Measurements from ENCODE around the gene EAF1. TPM values are rescaled to one million over a fixed set of nuclear protein-coding genes. Genes with fewer than 3 reads are reported as not detected.

The EAF1 gene
- total RNA-seq, 1 donor from 2014 or later: 5.2 TPM

GRCh38 chr3:15470849-15471248 is 43.5 kb downstream of the EAF1 start:
- Histone ChIP-seq H3K36me3 (peaks cover 0 to 4% of the 10 kb centered on the region in 2 donors), H3K27me3 (no peaks in the 10 kb centered on the region), H3K27ac (no peak overlapping the region), H3K4me1 (peaks cover 0 to 3% of the 10 kb centered on the region in 2 donors), H3K4me3 (no peak overlapping the region), H3K9me3 (no peaks in the 10 kb centered on the region)
- intact Hi-C loops (cut with DNase I): no loop called here
- DNase-seq (ENCODE audit: low spot score in 2 of 2): no peak
- TF ChIP-seq CTCF (IDR thresholded peaks at IDR 0.05): no peak

GRCh38 chr3:15471861-15472260 is 44.5 kb downstream of the EAF1 start:
- Histone ChIP-seq H3K9me3 (no peaks in the 10 kb centered on the region), H3K4me3 (no peak overlapping the region), H3K27ac (no peak overlapping the region), H3K27me3 (no peaks in the 10 kb centered on the region), H3K36me3 (peaks cover 0 to 4% of the 10 kb centered on the region in 2 donors), H3K4me1 (peaks cover 0 to 3% of the 10 kb centered on the region in 2 donors)
- intact Hi-C loops (cut with DNase I): no loop called here
- no peak for TF ChIP-seq CTCF (IDR thresholded peaks at IDR 0.05)
- no peak for DNase-seq (ENCODE audit: low spot score in 2 of 2)

- Histone ChIP-seq H3K27ac (no peak overlapping the region), H3K4me1 (no peaks in the 10 kb centered on the region), H3K27me3 (no peaks in the 10 kb centered on the region), H3K36me3 (no peaks in the 10 kb centered on the region), H3K4me3 (no peak overlapping the region), H3K9me3 (no peaks in the 10 kb centered on the region)
- intact Hi-C loops (cut with DNase I): no loop called here
- no peak for DNase-seq (ENCODE audit: low spot score in 2 of 2)
- TF ChIP-seq CTCF (IDR thresholded peaks at IDR 0.05): no peak
Observed at GRCh38 chr3:15475161-15475560, 47.8 kb downstream of the EAF1 start.

- Histone ChIP-seq H3K9me3 (no peaks in the 10 kb centered on the region), H3K27ac (no peak overlapping the region), H3K36me3 (no peaks in the 10 kb centered on the region), H3K4me3 (no peak overlapping the region), H3K4me1 (no peaks in the 10 kb centered on the region), H3K27me3 (no peaks in the 10 kb centered on the region)
- no peak for TF ChIP-seq CTCF (IDR thresholded peaks at IDR 0.05)
- intact Hi-C loops (cut with DNase I): no loop called here
- no peak for DNase-seq (ENCODE audit: low spot score in 2 of 2)
Observed at GRCh38 chr3:15476378-15476777, 49.0 kb downstream of the EAF1 start.

- H3K27ac ChIP-seq: no peak overlapping the region
- no peaks in the 10 kb centered on the region for H3K9me3 ChIP-seq
- H3K4me1 ChIP-seq: no peaks in the 10 kb centered on the region
- intact Hi-C loops (cut with DNase I): no loop called here
- H3K36me3 ChIP-seq: no peaks in the 10 kb centered on the region
- H3K4me3 ChIP-seq: no peak overlapping the region
- no peaks in the 10 kb centered on the region for H3K27me3 ChIP-seq
- DNase-seq (ENCODE audit: low spot score in 2 of 2): no peak
- no peak for TF ChIP-seq CTCF (IDR thresholded peaks at IDR 0.05)
Observed at GRCh38 chr3:15477951-15478639, 50.7 kb downstream of the EAF1 start.

GRCh38 chr3:15478640-15478979 is 51.2 kb downstream of the EAF1 start:
- H3K27ac ChIP-seq: no peak overlapping the region
- intact Hi-C loops (cut with DNase I): no loop called here
- no peak for DNase-seq (ENCODE audit: low spot score in 2 of 2)

More at GRCh38 chr3:15478640-15478979, 51.2 kb downstream of the EAF1 start:
- H3K9me3 ChIP-seq: no peaks in the 10 kb centered on the region
- no peaks in the 10 kb centered on the region for H3K36me3 ChIP-seq
- no peak for TF ChIP-seq CTCF (IDR thresholded peaks at IDR 0.05)
- no peaks in the 10 kb centered on the region for H3K27me3 ChIP-seq
- no peak overlapping the region for H3K4me3 ChIP-seq
- H3K4me1 ChIP-seq: no peaks in the 10 kb centered on the region
